Measurements from ENCODE around the gene SAG.
"Not testable (repeated sequence)": the region's sequence is repeated elsewhere in the genome, so short reads cannot be mapped to it uniquely, and the experiment has no call there.

SAG gene

DNA sequence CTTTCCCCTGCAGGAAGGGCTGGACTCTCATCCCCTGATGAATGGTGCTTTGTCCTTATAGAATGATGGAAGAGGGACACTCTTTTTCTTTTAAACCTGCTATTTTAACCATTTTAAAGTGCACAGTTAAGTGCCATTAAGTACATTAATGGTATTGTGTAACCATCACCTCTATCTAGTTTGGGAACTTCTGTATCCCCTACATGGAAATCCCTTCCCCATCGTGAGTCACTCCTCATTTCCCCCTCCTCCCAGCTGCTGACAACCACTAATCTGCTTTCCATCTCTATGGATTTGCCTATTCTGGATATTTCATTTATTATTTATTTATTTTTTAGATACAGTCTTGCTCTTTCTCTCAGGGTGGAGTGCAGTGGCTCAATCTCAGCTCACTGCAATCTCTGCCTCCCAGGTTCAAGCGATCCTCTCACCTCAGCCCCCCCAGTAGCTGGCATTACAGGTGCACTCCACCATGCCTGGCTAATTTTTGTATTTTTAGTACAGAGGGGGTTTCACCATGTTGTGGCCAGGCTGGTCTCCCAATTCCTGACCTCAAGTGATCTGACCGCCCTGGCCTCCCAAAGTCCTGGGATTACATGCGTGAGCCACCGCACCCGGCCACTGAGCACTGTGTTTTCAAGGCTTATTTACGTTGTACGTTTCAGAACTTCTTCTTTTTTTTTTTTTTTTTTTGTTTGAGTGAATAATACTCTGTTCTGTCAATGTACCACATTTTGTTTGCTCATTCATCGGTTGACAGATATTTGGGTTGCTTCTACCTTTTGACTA lies 62.5 kb downstream of the SAG start:
- Histone ChIP-seq H3K4me3 (ENCODE audit: low read depth in 1 of 5, low read length in 5 of 5) (no peak overlapping the region), H3K27me3 (ENCODE audit: control insufficient read depth in 5 of 5, insufficient read depth in 4 of 5, low read length in 5 of 5) (no peaks in the 10 kb centered on the region), H3K9ac (ENCODE audit: low read length in 5 of 5) (no peak overlapping the region), H3K27ac (ENCODE audit: low read depth, low read length) (no peak overlapping the region), H3K36me3 (ENCODE audit: control insufficient read depth in 5 of 5, insufficient read depth in 5 of 5, low read length in 5 of 5) (peaks cover 0 to 6% (median 3%) of the 10 kb centered on the region in 5 donors), H3K9me3 (ENCODE audit: control insufficient read depth in 5 of 5, low read length in 5 of 5) (no peaks in the 10 kb centered on the region), H3K4me1 (ENCODE audit: control insufficient read depth in 5 of 5, insufficient read depth in 5 of 5, low read length in 5 of 5) (peaks cover 0 to 5% (median 3%) of the 10 kb centered on the region in 5 donors)

DNA sequence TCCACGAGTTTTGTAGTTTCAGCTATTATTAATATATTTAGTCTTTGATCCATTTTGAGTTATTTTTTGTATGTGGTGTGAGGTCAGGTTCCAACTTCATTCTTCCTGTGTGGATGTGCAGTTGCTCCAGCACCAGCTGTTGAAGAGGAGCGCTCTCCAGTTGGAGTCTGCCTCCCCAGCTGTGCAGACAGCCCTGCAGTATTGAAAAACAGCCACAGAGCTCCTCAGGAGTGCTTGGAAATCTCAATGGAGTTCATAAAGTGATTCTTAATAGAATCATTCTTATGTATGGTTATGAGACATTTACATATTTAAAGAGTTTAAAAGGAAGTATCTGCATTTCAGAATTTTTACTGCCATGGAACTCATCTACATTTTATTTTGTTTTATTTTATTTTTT lies 64.0 kb downstream of the SAG start:
- Histone ChIP-seq H3K36me3 (ENCODE audit: control insufficient read depth in 5 of 5, insufficient read depth in 5 of 5, low read length in 5 of 5) (peaks cover 0 to 11% (median 4%) of the 10 kb centered on the region in 5 donors), H3K9me3 (ENCODE audit: control insufficient read depth in 5 of 5, low read length in 5 of 5) (no peaks in the 10 kb centered on the region), H3K4me3 (ENCODE audit: low read depth in 1 of 5, low read length in 5 of 5) (no peak overlapping the region), H3K27me3 (ENCODE audit: control insufficient read depth in 5 of 5, insufficient read depth in 4 of 5, low read length in 5 of 5) (no peaks in the 10 kb centered on the region), H3K9ac (ENCODE audit: low read length in 5 of 5) (no peak overlapping the region), H3K4me1 (ENCODE audit: control insufficient read depth in 5 of 5, insufficient read depth in 5 of 5, low read length in 5 of 5) (peaks cover 0 to 3% (median 0%) of the 10 kb centered on the region in 5 donors), H3K27ac (ENCODE audit: low read depth, low read length) (no peak overlapping the region)

DNA sequence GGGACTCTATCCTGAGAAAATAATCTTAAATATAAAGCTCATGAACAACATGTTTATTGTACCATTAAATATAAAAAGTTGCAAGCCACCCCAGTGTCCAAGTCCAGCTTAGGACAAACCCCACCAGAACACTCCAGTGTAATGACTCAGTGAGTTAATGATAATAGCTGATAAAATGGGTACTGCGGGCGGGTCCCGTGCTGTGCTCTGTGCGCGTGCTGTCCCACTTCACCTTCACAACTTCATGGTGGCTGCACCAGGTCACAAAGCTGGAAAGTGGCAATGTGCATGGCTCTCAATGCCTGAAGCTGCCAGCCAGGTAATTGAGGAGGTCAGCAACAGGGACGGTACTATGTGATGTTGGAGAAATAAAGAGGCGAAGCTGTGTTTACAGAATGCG lies 65.2 kb downstream of the SAG start:
- no peaks in the 10 kb centered on the region for H3K27me3 ChIP-seq (ENCODE audit: control insufficient read depth in 5 of 5, insufficient read depth in 4 of 5, low read length in 5 of 5)
- no peak overlapping the region for H3K9ac ChIP-seq (ENCODE audit: low read length in 5 of 5)
- peaks cover 0 to 12% (median 4%) of the 10 kb centered on the region in 5 donors for H3K36me3 ChIP-seq (ENCODE audit: control insufficient read depth in 5 of 5, insufficient read depth in 5 of 5, low read length in 5 of 5)
- peaks cover 0 to 3% (median 0%) of the 10 kb centered on the region in 5 donors for H3K4me1 ChIP-seq (ENCODE audit: control insufficient read depth in 5 of 5, insufficient read depth in 5 of 5, low read length in 5 of 5)
- no peak overlapping the region for H3K4me3 ChIP-seq (ENCODE audit: low read depth in 1 of 5, low read length in 5 of 5)
- H3K27ac ChIP-seq (ENCODE audit: low read depth, low read length), result no peak overlapping the region
- H3K9me3 ChIP-seq (ENCODE audit: control insufficient read depth in 5 of 5, low read length in 5 of 5), result no peaks in the 10 kb centered on the region

GRCh38 chr2:233373316-233373715 lies 65.7 kb downstream of the SAG start:
- Histone ChIP-seq H3K9me3 (ENCODE audit: control insufficient read depth in 5 of 5, low read length in 5 of 5) (no peaks in the 10 kb centered on the region), H3K27me3 (ENCODE audit: control insufficient read depth in 5 of 5, insufficient read depth in 4 of 5, low read length in 5 of 5) (no peaks in the 10 kb centered on the region), H3K4me1 (ENCODE audit: control insufficient read depth in 5 of 5, insufficient read depth in 5 of 5, low read length in 5 of 5) (peaks cover 0 to 3% (median 0%) of the 10 kb centered on the region in 5 donors), H3K9ac (ENCODE audit: low read length in 5 of 5) (no peak overlapping the region), H3K36me3 (ENCODE audit: control insufficient read depth in 5 of 5, insufficient read depth in 5 of 5, low read length in 5 of 5) (peaks cover 0 to 12% (median 4%) of the 10 kb centered on the region in 5 donors), H3K27ac (ENCODE audit: low read depth, low read length) (no peak overlapping the region), H3K4me3 (ENCODE audit: low read depth in 1 of 5, low read length in 5 of 5) (no peak overlapping the region)

- H3K27ac ChIP-seq (ENCODE audit: low read depth, low read length); H3K4me1 ChIP-seq (ENCODE audit: control insufficient read depth in 5 of 5, insufficient read depth in 5 of 5, low read length in 5 of 5); H3K4me3 ChIP-seq (ENCODE audit: low read depth in 1 of 5, low read length in 5 of 5); H3K9ac ChIP-seq (ENCODE audit: low read length in 5 of 5); H3K27me3 ChIP-seq (ENCODE audit: control insufficient read depth in 5 of 5, insufficient read depth in 4 of 5, low read length in 5 of 5); H3K9me3 ChIP-seq (ENCODE audit: control insufficient read depth in 5 of 5, low read length in 5 of 5): not testable (repeated sequence)
- peaks cover 0 to 12% (median 4%) of the 10 kb centered on the region in 5 donors for H3K36me3 ChIP-seq (ENCODE audit: control insufficient read depth in 5 of 5, insufficient read depth in 5 of 5, low read length in 5 of 5)
Measured at GRCh38 chr2:233374776-233375175, 67.2 kb downstream of the SAG start.

GRCh38 chr2:233375490-233376314 lies 68.1 kb downstream of the SAG start:
- Histone ChIP-seq H3K9ac (ENCODE audit: low read length in 5 of 5) (no peak overlapping the region), H3K4me1 (ENCODE audit: control insufficient read depth in 5 of 5, insufficient read depth in 5 of 5, low read length in 5 of 5) (peaks cover 0 to under 1% (median 0%) of the 10 kb centered on the region in 5 donors), H3K36me3 (ENCODE audit: control insufficient read depth in 5 of 5, insufficient read depth in 5 of 5, low read length in 5 of 5) (peaks cover 0 to 12% (median 4%) of the 10 kb centered on the region in 5 donors), H3K4me3 (ENCODE audit: low read depth in 1 of 5, low read length in 5 of 5) (no peak overlapping the region), H3K9me3 (ENCODE audit: control insufficient read depth in 5 of 5, low read length in 5 of 5) (no peaks in the 10 kb centered on the region), H3K27ac (ENCODE audit: low read depth, low read length) (no peak overlapping the region), H3K27me3 (ENCODE audit: control insufficient read depth in 5 of 5, insufficient read depth in 4 of 5, low read length in 5 of 5) (no peaks in the 10 kb centered on the region)

- H3K9ac ChIP-seq (ENCODE audit: low read length in 5 of 5), result no peak overlapping the region
- H3K27me3 ChIP-seq (ENCODE audit: control insufficient read depth in 5 of 5, insufficient read depth in 4 of 5, low read length in 5 of 5), result no peaks in the 10 kb centered on the region
- peaks cover 0 to 10% (median 8%) of the 10 kb centered on the region in 5 donors for H3K4me1 ChIP-seq (ENCODE audit: control insufficient read depth in 5 of 5, insufficient read depth in 5 of 5, low read length in 5 of 5)
- H3K4me3 ChIP-seq (ENCODE audit: low read depth in 1 of 5, low read length in 5 of 5), result no peak overlapping the region
- no peaks in the 10 kb centered on the region for H3K9me3 ChIP-seq (ENCODE audit: control insufficient read depth in 5 of 5, low read length in 5 of 5)
- peaks cover 0 to 7% (median 0%) of the 10 kb centered on the region in 5 donors for H3K36me3 ChIP-seq (ENCODE audit: control insufficient read depth in 5 of 5, insufficient read depth in 5 of 5, low read length in 5 of 5)
- H3K27ac ChIP-seq (ENCODE audit: low read depth, low read length), result no peak overlapping the region
Measured at GRCh38 chr2:233379034-233379433, 71.4 kb downstream of the SAG start.

- Histone ChIP-seq H3K4me1 (ENCODE audit: control insufficient read depth in 5 of 5, insufficient read depth in 5 of 5, low read length in 5 of 5) (peaks cover 0 to 12% (median 8%) of the 10 kb centered on the region in 5 donors), H3K36me3 (ENCODE audit: control insufficient read depth in 5 of 5, insufficient read depth in 5 of 5, low read length in 5 of 5) (peaks cover 0 to 10% (median 0%) of the 10 kb centered on the region in 5 donors), H3K27me3 (ENCODE audit: control insufficient read depth in 5 of 5, insufficient read depth in 4 of 5, low read length in 5 of 5) (no peaks in the 10 kb centered on the region), H3K27ac (ENCODE audit: low read depth, low read length) (no peak overlapping the region), H3K9me3 (ENCODE audit: control insufficient read depth in 5 of 5, low read length in 5 of 5) (no peaks in the 10 kb centered on the region), H3K4me3 (ENCODE audit: low read depth in 1 of 5, low read length in 5 of 5) (no peak overlapping the region), H3K9ac (ENCODE audit: low read length in 5 of 5) (no peak overlapping the region)
Measured at GRCh38 chr2:233379441-233379840, 71.8 kb downstream of the SAG start.

GRCh38 chr2:233380132-233380895 lies 72.7 kb downstream of the SAG start:
- H3K4me3 ChIP-seq (ENCODE audit: low read depth in 1 of 5, low read length in 5 of 5), result no peak overlapping the region
- peaks cover 0 to 21% (median 13%) of the 10 kb centered on the region in 5 donors for H3K4me1 ChIP-seq (ENCODE audit: control insufficient read depth in 5 of 5, insufficient read depth in 5 of 5, low read length in 5 of 5)
- H3K27me3 ChIP-seq (ENCODE audit: control insufficient read depth in 5 of 5, insufficient read depth in 4 of 5, low read length in 5 of 5), result no peaks in the 10 kb centered on the region
- no peak overlapping the region for H3K27ac ChIP-seq (ENCODE audit: low read depth, low read length)
- H3K9me3 ChIP-seq (ENCODE audit: control insufficient read depth in 5 of 5, low read length in 5 of 5), result no peaks in the 10 kb centered on the region
- H3K36me3 ChIP-seq (ENCODE audit: control insufficient read depth in 5 of 5, insufficient read depth in 5 of 5, low read length in 5 of 5), result peaks cover 0 to 10% (median 0%) of the 10 kb centered on the region in 5 donors
- no peak overlapping the region for H3K9ac ChIP-seq (ENCODE audit: low read length in 5 of 5)
